ENCODE measurements around the gene FMN1. TPM values are rescaled to one million over a fixed set of nuclear protein-coding genes. Genes with fewer than 3 reads are reported as not detected.
A peak's percentile ranks its signal among the peaks of the same experiment; 100 is the strongest.

Gene FMN1
- total and polyA plus RNA-seq, 11 donors, result 0.61 to 10.6 (median 3.6) TPM

DNA sequence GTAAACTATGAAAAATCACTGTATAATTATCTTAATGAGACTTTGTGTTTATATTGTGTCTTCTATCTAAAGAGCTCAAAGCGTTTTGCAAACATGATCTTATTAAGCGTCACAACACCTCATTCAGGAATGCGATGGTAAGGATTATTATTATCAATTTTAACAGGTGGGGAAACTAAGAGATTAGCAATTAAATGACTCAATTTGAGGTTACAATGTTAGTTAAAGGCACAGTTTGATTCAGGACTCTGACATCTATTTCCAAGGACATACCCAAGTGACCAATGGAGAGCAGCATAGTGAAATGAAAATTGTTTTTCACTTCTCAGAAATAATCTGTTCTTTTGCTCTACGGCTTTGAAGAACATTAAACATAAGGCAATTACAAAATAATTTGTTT lies 74.6 kb downstream of the FMN1 start:
- ATAC-seq (no peak), DNase-seq (no peak)
- H3K9me3 ChIP-seq, result no peaks in the 10 kb centered on the region
- intact Hi-C loops (cut with DNase I), result no loop called here
- H3K36me3 ChIP-seq, result no peaks in the 10 kb centered on the region
- no peaks in the 10 kb centered on the region for H3K4me1 ChIP-seq
- H3K27me3 ChIP-seq, result no peaks in the 10 kb centered on the region
- no peak overlapping the region for H3K4me3 ChIP-seq
- no peak overlapping the region for H3K27ac ChIP-seq
- 79 to 85% (median 82%) methylated on average over 4 of the region's 4 CpGs for WGBS, 4 donors
- TF ChIP-seq POLR2A (IDR thresholded peaks at IDR 0.05), result no peak
- TF ChIP-seq, protein P1, sequence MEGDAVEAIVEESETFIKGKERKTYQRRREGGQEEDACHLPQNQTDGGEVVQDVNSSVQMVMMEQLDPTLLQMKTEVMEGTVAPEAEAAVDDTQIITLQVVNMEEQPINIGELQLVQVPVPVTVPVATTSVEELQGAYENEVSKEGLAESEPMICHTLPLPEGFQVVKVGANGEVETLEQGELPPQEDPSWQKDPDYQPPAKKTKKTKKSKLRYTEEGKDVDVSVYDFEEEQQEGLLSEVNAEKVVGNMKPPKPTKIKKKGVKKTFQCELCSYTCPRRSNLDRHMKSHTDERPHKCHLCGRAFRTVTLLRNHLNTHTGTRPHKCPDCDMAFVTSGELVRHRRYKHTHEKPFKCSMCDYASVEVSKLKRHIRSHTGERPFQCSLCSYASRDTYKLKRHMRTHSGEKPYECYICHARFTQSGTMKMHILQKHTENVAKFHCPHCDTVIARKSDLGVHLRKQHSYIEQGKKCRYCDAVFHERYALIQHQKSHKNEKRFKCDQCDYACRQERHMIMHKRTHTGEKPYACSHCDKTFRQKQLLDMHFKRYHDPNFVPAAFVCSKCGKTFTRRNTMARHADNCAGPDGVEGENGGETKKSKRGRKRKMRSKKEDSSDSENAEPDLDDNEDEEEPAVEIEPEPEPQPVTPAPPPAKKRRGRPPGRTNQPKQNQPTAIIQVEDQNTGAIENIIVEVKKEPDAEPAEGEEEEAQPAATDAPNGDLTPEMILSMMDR (IDR thresholded peaks at IDR 0.05), result no peak

GRCh38 chr15:33119273-33119672 lies 75.2 kb downstream of the FMN1 start:
- intact Hi-C loops (cut with DNase I), result no loop called here
- H3K9me3 ChIP-seq, result no peaks in the 10 kb centered on the region
- H3K36me3 ChIP-seq, result no peaks in the 10 kb centered on the region
- DNase-seq (no peak), ATAC-seq (no peak)
- no peaks in the 10 kb centered on the region for H3K4me1 ChIP-seq
- H3K27ac ChIP-seq, result no peak overlapping the region
- no peaks in the 10 kb centered on the region for H3K27me3 ChIP-seq
- TF ChIP-seq, protein P1 (IDR thresholded peaks at IDR 0.05), result no peak
- no peak for TF ChIP-seq POLR2A (IDR thresholded peaks at IDR 0.05)
- WGBS, 4 donors, result 74 to 76% (median 75%) methylated on average over 6 of the region's 6 CpGs
- no peak overlapping the region for H3K4me3 ChIP-seq

DNA sequence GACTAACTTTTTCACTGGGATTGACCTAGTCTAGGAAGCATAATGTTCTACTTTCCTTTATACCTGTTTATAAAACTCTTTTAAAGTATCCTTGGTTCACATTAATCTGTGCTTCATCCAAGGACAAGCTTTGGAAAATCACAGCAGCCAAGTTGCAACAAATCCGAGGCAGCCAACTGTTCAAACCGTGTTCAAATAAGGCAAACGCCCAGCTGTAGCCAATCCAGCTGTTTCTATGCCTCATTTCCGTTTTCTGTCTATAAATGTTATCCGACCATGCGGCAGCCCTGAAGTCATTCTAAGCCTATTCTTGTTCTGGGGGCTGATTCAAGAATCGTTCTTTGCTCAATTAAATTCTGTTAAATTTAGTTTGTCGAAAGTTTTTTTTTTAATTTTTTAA lies 78.3 kb downstream of the FMN1 start:
- no peak for DNase-seq
- H3K27ac ChIP-seq, result no peak overlapping the region
- WGBS, 4 donors, result 71 to 83% (median 78%) methylated on average over 8 of the region's 8 CpGs

DNA sequence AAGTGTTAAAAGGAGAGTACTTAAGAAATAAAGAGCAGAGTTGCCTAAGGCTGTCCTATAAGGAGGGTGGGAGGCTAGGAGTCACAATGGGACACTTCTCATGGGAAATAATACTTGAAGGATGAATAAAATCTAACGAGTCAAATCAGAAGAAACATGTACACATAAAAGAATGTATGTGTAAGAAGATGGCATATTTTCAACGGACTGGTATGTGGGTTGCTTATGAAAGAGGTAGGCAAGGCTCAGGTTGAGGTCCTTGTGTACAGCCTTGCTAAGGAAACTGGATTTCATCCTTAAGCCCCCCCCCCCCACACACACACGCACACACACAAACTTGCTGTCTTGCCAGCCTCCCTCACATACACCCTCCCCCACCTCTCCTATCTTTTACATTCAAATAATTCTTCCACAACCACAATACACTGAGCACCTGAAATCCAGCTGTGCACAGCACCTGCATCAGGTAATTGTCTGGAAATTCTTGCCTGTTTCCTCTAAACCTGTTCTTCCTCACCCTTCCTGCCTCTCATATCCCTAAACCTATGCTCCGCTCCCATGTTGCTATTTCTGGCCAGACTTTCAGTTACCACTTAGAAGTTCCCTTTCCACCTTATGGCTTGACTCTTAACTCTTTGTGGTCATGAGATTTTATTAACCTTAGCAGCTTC lies 79.2 kb downstream of the FMN1 start:
- Histone ChIP-seq H3K27me3 (no peaks in the 10 kb centered on the region), H3K4me1 (no peaks in the 10 kb centered on the region), H3K4me3 (no peak overlapping the region), H3K27ac (no peak overlapping the region), H3K36me3 (no peaks in the 10 kb centered on the region), H3K9me3 (no peaks in the 10 kb centered on the region)
- 41 to 54% (median 51%) methylated on average over 4 of the region's 4 CpGs for WGBS, 4 donors
- ATAC-seq (no peak), DNase-seq (no peak)
- TF ChIP-seq POLR2A (IDR thresholded peaks at IDR 0.05), result no peak
- TF ChIP-seq, protein P1 (IDR thresholded peaks at IDR 0.05), result no peak
- intact Hi-C loops (cut with DNase I), result no loop called here

More for the DNA sequence above, 78.3 kb downstream of the FMN1 start:
- no peaks in the 10 kb centered on the region for H3K9me3 ChIP-seq
- peak in 1 of 4 donors; percentile 62 for ATAC-seq
- intact Hi-C loops (cut with DNase I), result no loop called here
- TF ChIP-seq POLR2A (IDR thresholded peaks at IDR 0.05), result no peak
- TF ChIP-seq, protein P1 (IDR thresholded peaks at IDR 0.05), result no peak
- H3K36me3 ChIP-seq, result no peaks in the 10 kb centered on the region
- no peak overlapping the region for H3K4me3 ChIP-seq
- H3K27me3 ChIP-seq, result no peaks in the 10 kb centered on the region
- no peaks in the 10 kb centered on the region for H3K4me1 ChIP-seq
